Left ventricle myocardium inferior (tissue), 1 donor: ENCODE measurements around the gene GPR183. TPM values are rescaled to one million over a fixed set of nuclear protein-coding genes. Genes with fewer than 3 reads are reported as not detected.

ENCODE experiments used
- DNase-seq: peaks from one replicate; pipeline ENCODE4 v3.0.0-alpha.2; 2020
- H3K27ac ChIP-seq: fragments of 200-600 bp; replicated peaks from 2 replicates; pipeline ENCODE4 v1.8.0; 2021
- H3K27me3 ChIP-seq: fragments of 200-600 bp; 2 replicates; pipeline ENCODE4 v1.8.0; 2021; ENCODE audit warnings: low read depth
- H3K36me3 ChIP-seq: fragments of 200-600 bp; 2 replicates; pipeline ENCODE4 v1.8.0; 2021
- H3K4me1 ChIP-seq: fragments of 200-600 bp; 2 replicates; pipeline ENCODE4 v1.8.0; 2021
- H3K4me3 ChIP-seq: fragments of 200-600 bp; 2 replicates; pipeline ENCODE4 v1.8.0; 2021; ENCODE audit warnings: mild to moderate bottlenecking, moderate library complexity
- H3K9me3 ChIP-seq: fragments of 200-600 bp; replicated peaks from 2 replicates; pipeline ENCODE4 v1.8.0; 2021
- CTCF ChIP-seq: fragments of 200-600 bp; IDR thresholded peaks from 2 replicates; pipeline ENCODE4 v1.8.0; 2021; ENCODE audit warnings: antibody characterized with exemption, mild to moderate bottlenecking, borderline replicate concordance
- intact Hi-C: fragments of 100-400 bp; cut with micrococcal nuclease; formaldehyde crosslinking; loops from one replicate; pipeline ENCODE4 v1.11.0; 2022
- total RNA-seq: library from RNA; stranded (reverse); fragmentation: NEBNext Ultra II Directional; extraction: Animal tissue kit (Norgen Biotek cat#: 25700); gene quantifications from one replicate; pipeline ENCODE4 v1.2.1, GENCODE V29; 2021
- donor health status: DM: no; HTN: yes; CAD: no; lungs with severe emphysema.

Gene GPR183
- total RNA-seq, 1 donor from 2014 or later = 1.7 TPM

GRCh38 chr13:99329477-99329876, 22.3 kb upstream of the GPR183 start:
- H3K27ac ChIP-seq = no peak overlapping the region
- H3K27me3 ChIP-seq = no peaks in the 10 kb centered on the region
- H3K4me1 ChIP-seq = no peaks in the 10 kb centered on the region
- intact Hi-C loops = no loop called here
- DNase-seq = no peak
- H3K4me3 ChIP-seq = no peak overlapping the region
- TF ChIP-seq CTCF = no peak
- no peaks in the 10 kb centered on the region for H3K9me3 ChIP-seq
- H3K36me3 ChIP-seq = peaks cover 6% of the 10 kb centered on the region

- H3K4me3 ChIP-seq = no peak overlapping the region
- intact Hi-C loops = no loop called here
- TF ChIP-seq CTCF = no peak
- H3K4me1 ChIP-seq = no peaks in the 10 kb centered on the region
- H3K36me3 ChIP-seq = peaks cover 11% of the 10 kb centered on the region
- H3K9me3 ChIP-seq = no peaks in the 10 kb centered on the region
- H3K27me3 ChIP-seq = no peaks in the 10 kb centered on the region
- DNase-seq = no peak
- no peak overlapping the region for H3K27ac ChIP-seq
Measured at GRCh38 chr13:99327761-99328160, 20.6 kb upstream of the GPR183 start.

DNA sequence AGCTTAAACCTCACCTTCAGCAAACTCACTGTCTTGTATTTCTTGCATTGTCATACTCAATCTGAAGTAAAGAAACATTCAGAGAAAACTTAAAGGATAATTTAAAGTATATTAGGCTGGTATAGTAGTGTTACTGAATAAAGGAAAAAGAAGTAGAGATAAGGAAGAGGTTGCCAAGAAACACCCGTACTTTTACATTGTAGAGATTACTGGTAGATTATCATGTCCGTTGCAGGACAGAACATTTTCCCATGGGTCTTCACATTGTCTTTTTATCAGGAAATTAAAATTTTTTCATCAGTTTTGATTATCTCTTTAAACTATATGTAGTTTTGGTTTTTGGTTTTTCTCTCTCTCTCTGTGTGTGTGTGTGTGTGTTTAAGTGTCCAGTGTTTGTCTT, 19.9 kb upstream of the GPR183 start:
- Histone ChIP-seq H3K36me3 (peaks cover 11% of the 10 kb centered on the region), H3K9me3 (no peaks in the 10 kb centered on the region)
- no peak for TF ChIP-seq CTCF

DNA sequence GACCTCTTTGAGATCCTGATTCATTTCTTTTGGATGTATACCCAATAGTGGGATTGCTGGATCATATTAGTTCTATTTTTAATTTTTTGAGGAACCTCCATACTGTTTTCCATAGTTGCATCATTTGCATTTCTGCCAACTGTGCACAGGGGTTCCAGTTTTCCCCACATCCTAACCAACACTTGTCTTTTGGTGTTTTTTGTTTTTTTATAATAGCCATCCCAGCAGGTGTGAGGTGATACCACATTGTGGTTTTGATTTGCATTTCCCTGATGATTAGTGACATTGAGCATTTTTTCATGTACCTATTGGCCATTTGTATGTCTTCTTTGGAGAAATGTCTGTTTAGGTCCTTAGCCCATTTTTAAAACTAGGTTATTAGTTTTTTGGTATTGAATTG, 18.8 kb upstream of the GPR183 start:
- Histone ChIP-seq H3K27ac (no peak overlapping the region), H3K9me3 (no peaks in the 10 kb centered on the region), H3K4me1 (peaks cover 14% of the 10 kb centered on the region), H3K4me3 (no peak overlapping the region), H3K27me3 (no peaks in the 10 kb centered on the region), H3K36me3 (peaks cover 11% of the 10 kb centered on the region)
- no peak for TF ChIP-seq CTCF
- intact Hi-C loops = no loop called here
- no peak for DNase-seq

More for the DNA sequence above, 19.9 kb upstream of the GPR183 start:
- intact Hi-C loops = no loop called here
- no peak for DNase-seq
- no peaks in the 10 kb centered on the region for H3K27me3 ChIP-seq
- no peak overlapping the region for H3K27ac ChIP-seq
- peaks cover 3% of the 10 kb centered on the region for H3K4me1 ChIP-seq
- H3K4me3 ChIP-seq = no peak overlapping the region

DNA sequence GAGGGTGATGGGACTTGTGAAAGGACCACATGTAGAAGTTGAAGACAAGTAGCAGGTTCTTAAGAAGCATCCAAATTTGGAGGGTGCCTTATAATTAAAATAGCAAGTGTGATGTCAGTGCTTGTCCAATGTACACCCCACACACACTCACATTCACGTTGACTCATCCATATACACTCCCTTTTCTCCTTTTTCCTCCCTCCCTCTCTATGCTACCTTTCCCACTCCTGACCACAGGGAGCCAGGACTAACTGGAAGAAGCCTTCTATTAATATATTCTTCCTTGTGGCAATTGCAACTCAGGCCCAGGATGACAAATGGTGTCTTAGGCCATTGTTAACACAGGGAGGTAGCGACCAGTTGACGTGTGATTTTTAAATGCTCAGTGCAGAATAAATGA, 16.3 kb upstream of the GPR183 start:
- no peak overlapping the region for H3K27ac ChIP-seq
- no peak for TF ChIP-seq CTCF
- H3K4me1 ChIP-seq = peaks cover 22% of the 10 kb centered on the region
- H3K36me3 ChIP-seq = peaks cover 13% of the 10 kb centered on the region
- no peaks in the 10 kb centered on the region for H3K27me3 ChIP-seq
- intact Hi-C loops = no loop called here
- no peak for DNase-seq
- H3K4me3 ChIP-seq = no peak overlapping the region
- no peaks in the 10 kb centered on the region for H3K9me3 ChIP-seq
